Left colon (tissue), 2 donors: ENCODE measurements around the gene SCP2. TPM values are rescaled to one million over a fixed set of nuclear protein-coding genes. Genes with fewer than 3 reads are reported as not detected.
"Not testable (repeated sequence)": the region's sequence is repeated elsewhere in the genome, so short reads cannot be mapped to it uniquely, and the experiment has no call there.

Experiments
- ATAC-seq: fragments of 200-7000 bp; cut with Tn5 transposase; one replicate; pipeline ENCODE4 v1.9.1; 2020; ENCODE audit warnings: mild to moderate bottlenecking, moderate library complexity
- DNase-seq, 2 donors: peaks; one replicate each; pipeline ENCODE4 v3.0.0-alpha.2; 2020
- intact Hi-C, 2 donors: fragments of 100-400 bp; cut with DNase I in 1 of 2; cut with micrococcal nuclease in 1 of 2; formaldehyde crosslinking; loops; one replicate each; pipeline versions ENCODE4 v1.11.2 to v1.14.0; 2022; cut with DNase I, micrococcal nuclease
- total RNA-seq, 2 donors: library from RNA; stranded (reverse); fragmentation: NEBNext Ultra II Directional; extraction: Animal tissue kit (Norgen Biotek cat#: 25700); gene quantifications; one replicate each; pipeline ENCODE4 v1.2.1, GENCODE V29; 2021
- donor health status: DM: no; HTN: no; CAD: no.
- donor health status: DM: yes; HTN: yes; CAD: no.

SCP2 gene
- total RNA-seq, 2 donors from 2014 or later: 303 to 312 TPM

- no peak for ATAC-seq
- intact Hi-C loops: no loop called here
- no peak for DNase-seq
These were observed 25.0 kb downstream of the SCP2 start for GRCh38 chr1:52952112-52952511.

- no peak for DNase-seq
- intact Hi-C loops: no loop called here
- ATAC-seq: peak; percentile 55
These were observed 28.3 kb downstream of the SCP2 start for GRCh38 chr1:52955129-52955970.

GRCh38 chr1:52963101-52963500 lies 36.0 kb downstream of the SCP2 start:
- DNase-seq (no peak), ATAC-seq (no peak)
- intact Hi-C loops: no loop called here

GRCh38 chr1:52967666-52968065 lies 40.6 kb downstream of the SCP2 start:
- intact Hi-C loops: no loop called here
- ATAC-seq: no peak

GRCh38 chr1:52969234-52969633 lies 42.2 kb downstream of the SCP2 start:
- intact Hi-C loops, ATAC-seq, DNase-seq: not testable (repeated sequence)

More at GRCh38 chr1:52967666-52968065, 40.6 kb downstream of the SCP2 start:
- no peak for DNase-seq

- intact Hi-C loops: no loop called here
- DNase-seq (no peak), ATAC-seq (no peak)
These were observed 43.1 kb downstream of the SCP2 start for GRCh38 chr1:52970149-52970548.

- no peak for ATAC-seq
- intact Hi-C loops: no loop called here
- no peak for DNase-seq
These were observed 46.8 kb downstream of the SCP2 start for GRCh38 chr1:52973841-52974240.

- intact Hi-C loops: no loop called here
- no peak for ATAC-seq
- DNase-seq: no peak
These were observed 49.3 kb downstream of the SCP2 start for GRCh38 chr1:52976183-52977035.

GRCh38 chr1:52978045-52978444 lies 51.0 kb downstream of the SCP2 start:
- ATAC-seq: no peak
- DNase-seq: no peak
- intact Hi-C loops: no loop called here

GRCh38 chr1:52992733-52993132 lies 65.7 kb downstream of the SCP2 start:
- intact Hi-C loops, ATAC-seq, DNase-seq: not testable (repeated sequence)

GRCh38 chr1:52994656-52995055 lies 67.6 kb downstream of the SCP2 start:
- DNase-seq (no peak), ATAC-seq (no peak)
- intact Hi-C loops: no loop called here

GRCh38 chr1:52996653-52997052 lies 69.6 kb downstream of the SCP2 start:
- DNase-seq (no peak), ATAC-seq (no peak)
- intact Hi-C loops: no loop called here

GRCh38 chr1:53001128-53001527 lies 74.1 kb downstream of the SCP2 start:
- intact Hi-C loops: no loop called here
- DNase-seq (no peak), ATAC-seq (no peak)

- DNase-seq, ATAC-seq, intact Hi-C loops: not testable (repeated sequence)
These were observed 79.5 kb downstream of the SCP2 start for GRCh38 chr1:53006612-53007011.

GRCh38 chr1:53010247-53010646 lies 83.2 kb downstream of the SCP2 start:
- DNase-seq, ATAC-seq: not testable (repeated sequence)
- intact Hi-C loops: loop anchor here in 1 of 2 donors (10.0 kb wide), 1 partner anchor 175 kb away; no protein-coding TSS in a partner anchor

- ATAC-seq (no peak), DNase-seq (no peak)
- intact Hi-C loops: loop anchor here in 1 of 2 donors (10.0 kb wide), 1 partner anchor 174 kb away; no protein-coding TSS in a partner anchor
These were observed 84.1 kb downstream of the SCP2 start for GRCh38 chr1:53011175-53011574.

- intact Hi-C loops: loop anchor here in 1 of 2 donors (10.0 kb wide), 1 partner anchor 170 kb away; no protein-coding TSS in a partner anchor
- DNase-seq: peak; percentile 82 to 91
- ATAC-seq: peak; percentile 100
These were observed 87.9 kb downstream of the SCP2 start for GRCh38 chr1:53014791-53015507.

GRCh38 chr1:53015508-53015860 lies 88.4 kb downstream of the SCP2 start:
- DNase-seq (no peak), ATAC-seq (peak; percentile 17)
- intact Hi-C loops: loop anchor here in 1 of 2 donors (10.0 kb wide), 1 partner anchor 169 kb away; no protein-coding TSS in a partner anchor

GRCh38 chr1:53016705-53017104 lies 89.6 kb downstream of the SCP2 start:
- intact Hi-C loops: loop anchor here in 1 of 2 donors (10.0 kb wide), 1 partner anchor 168 kb away; no protein-coding TSS in a partner anchor
- DNase-seq (no peak), ATAC-seq (no peak)
